NCI-H2227 treated with DMSO at 0.1 percent for 48 hours (cell line): ENCODE results near the gene AGFG1.

Experiments
- DNase-seq: peaks from one replicate; lab custom pipeline; 2025; lab: John Stamatoyannopoulos, UW

Gene AGFG1

DNA sequence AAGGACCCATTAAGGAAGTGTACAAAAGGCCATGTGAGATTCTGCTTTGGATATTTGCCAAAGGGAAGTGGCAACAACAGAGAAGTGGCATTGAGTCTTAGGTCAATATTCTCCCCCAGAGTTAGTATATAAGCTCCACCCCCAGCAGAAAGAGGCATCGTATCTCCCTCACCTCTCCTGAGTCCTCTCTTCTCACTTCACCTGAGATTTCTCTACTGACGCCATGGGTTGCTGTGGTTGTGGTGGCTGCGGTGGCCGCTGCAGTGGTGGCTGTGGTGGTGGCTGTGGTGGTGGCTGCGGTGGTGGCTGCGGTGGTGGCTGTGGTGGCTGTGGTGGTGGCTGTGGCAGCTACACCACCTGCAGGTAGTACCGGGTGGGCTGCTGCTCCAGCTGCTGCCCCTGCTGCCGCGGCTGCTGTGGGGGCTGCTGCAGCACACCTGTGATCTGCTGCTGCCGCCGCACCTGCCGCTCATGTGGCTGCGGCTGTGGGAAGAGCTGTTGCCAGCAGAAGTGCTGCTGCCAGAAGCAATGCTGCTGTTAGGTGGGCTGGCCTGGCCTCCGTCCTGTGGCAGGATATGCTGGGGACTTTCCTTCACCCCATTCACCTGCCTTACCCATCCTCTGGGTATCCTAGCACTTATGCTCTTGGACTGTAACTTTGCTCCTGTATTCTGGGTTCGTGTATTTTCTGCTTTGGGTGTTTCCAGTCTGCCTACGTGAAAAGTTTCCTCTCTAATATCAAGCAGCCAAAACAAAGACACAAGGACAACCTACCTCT is 136.8 kb downstream of the AGFG1 start:
- DNase-seq: no peak

DNA sequence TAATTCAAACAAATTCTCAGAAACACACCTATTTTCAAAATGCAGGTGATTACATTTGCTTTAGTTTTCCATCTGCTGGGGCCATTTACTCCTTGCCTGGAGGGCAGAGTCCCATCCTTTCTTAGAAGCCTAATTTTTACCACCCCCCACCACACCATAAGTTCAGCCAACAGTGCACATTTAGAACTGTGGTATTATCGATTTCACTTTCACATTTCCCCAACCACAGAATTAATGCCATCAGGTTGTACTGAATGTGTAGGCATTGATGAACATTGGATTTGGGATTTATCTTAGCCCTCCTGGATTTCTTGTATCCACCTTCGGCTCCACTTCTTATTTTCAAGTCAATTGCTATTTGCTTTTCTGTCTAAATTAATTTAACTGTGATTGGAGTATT is 138.2 kb downstream of the AGFG1 start:
- DNase-seq: no peak
